SK-N-SH treated with all-trans-retinoic acid at 6 μM for 48 hours (cell line): ENCODE data around the gene DDIT4L.

ENCODE experiments used
- ATAC-seq: fragments of 200-7000 bp; cut with Tn5 transposase; 3 replicates; pipeline ENCODE4 v1.9.1; 2020; ENCODE audit warnings: mild to moderate bottlenecking, moderate library complexity
- ARNTL ChIP-seq: fragments of 450-650 bp; formaldehyde crosslinking; IDR thresholded peaks from 2 replicates; pipeline ENCODE4 v1.5.0; 2020; ENCODE audit warnings: low read depth, mild to moderate bottlenecking, moderate library complexity, borderline replicate concordance
- BACH2 ChIP-seq: fragments of 250-450 bp; sonication (Bioruptor Pico); IDR thresholded peaks from 2 replicates; pipeline ENCODE4 v1.9.0; 2021; ENCODE audit warnings: mild to moderate bottlenecking, borderline replicate concordance
- CSDC2 ChIP-seq: fragments of 250-450 bp; sonication (Bioruptor Pico); IDR thresholded peaks from 2 replicates; pipeline ENCODE4 v1.5.0; 2020; ENCODE audit warnings: mild to moderate bottlenecking, moderate library complexity
- ESRRG ChIP-seq: fragments of 250-450 bp; sonication (Bioruptor Pico); IDR thresholded peaks from 2 replicates; pipeline ENCODE4 v1.6.1; 2021; ENCODE audit warnings: mild to moderate bottlenecking
- GLIS3 ChIP-seq: fragments of 250-450 bp; sonication (Bioruptor Pico); IDR thresholded peaks from 2 replicates; pipeline ENCODE4 v1.5.0; 2020; ENCODE audit warnings: mild to moderate bottlenecking, moderate library complexity
- ISL1 ChIP-seq: fragments of 250-450 bp; sonication (Bioruptor Pico); IDR thresholded peaks from 2 replicates; pipeline ENCODE4 v2.1.2; 2022; ENCODE audit warnings: mild to moderate bottlenecking, moderate library complexity
- OSR1 ChIP-seq: fragments of 250-450 bp; sonication (Bioruptor Pico); IDR thresholded peaks from 2 replicates; pipeline ENCODE4 v1.8.0; 2022; ENCODE audit warnings: moderate library complexity, mild to moderate bottlenecking, inconsistent platforms
- RARB ChIP-seq: fragments of 250-450 bp; sonication (Bioruptor Pico); IDR thresholded peaks from 2 replicates; pipeline ENCODE4 v1.8.0; 2021; ENCODE audit warnings: mild to moderate bottlenecking, moderate library complexity
- SNAI2 ChIP-seq: fragments of 250-450 bp; sonication (Bioruptor Pico); IDR thresholded peaks from 2 replicates; pipeline ENCODE4 v1.5.0; 2020; ENCODE audit warnings: mild to moderate bottlenecking, moderate library complexity
- TCF4 ChIP-seq: fragments of 250-450 bp; sonication (Bioruptor Pico); IDR thresholded peaks from 2 replicates; pipeline ENCODE4 v1.8.0; 2021; ENCODE audit warnings: mild to moderate bottlenecking, moderate library complexity, borderline replicate concordance
- TOX ChIP-seq: fragments of 250-450 bp; sonication (Bioruptor Pico); IDR thresholded peaks from 2 replicates; pipeline ENCODE4 v1.8.0; 2021; ENCODE audit warnings: mild to moderate bottlenecking, moderate library complexity, borderline replicate concordance
- ZC3H10 ChIP-seq: fragments of 250-450 bp; sonication (Bioruptor Pico); IDR thresholded peaks from 2 replicates; pipeline ENCODE4 v1.5.1; 2021; ENCODE audit warnings: mild to moderate bottlenecking, moderate library complexity
- ZFP3 ChIP-seq: fragments of 250-450 bp; sonication (Bioruptor Pico); IDR thresholded peaks from 2 replicates; pipeline ENCODE4 v1.5.0; 2020; ENCODE audit warnings: mild to moderate bottlenecking, moderate library complexity
- ZFP30 ChIP-seq: fragments of 450-650 bp; formaldehyde crosslinking; IDR thresholded peaks from 2 replicates; pipeline ENCODE4 v1.5.0; 2022; ENCODE audit warnings: mild to moderate bottlenecking, moderate library complexity
- ZNF565 ChIP-seq: fragments of 450-650 bp; formaldehyde crosslinking; conservative IDR thresholded peaks from 2 replicates; pipeline ENCODE4 v1.5.0; 2020; ENCODE audit warnings: low read depth, mild to moderate bottlenecking, moderate library complexity
- ZNF8 ChIP-seq: fragments of 450-650 bp; formaldehyde crosslinking; IDR thresholded peaks from 2 replicates; pipeline ENCODE4 v1.5.0; 2020; ENCODE audit warnings: mild to moderate bottlenecking, moderate library complexity
- TF ChIP-seq, protein P1 (sequence below): fragments of 250-450 bp; sonication (Bioruptor Pico); IDR thresholded peaks from 2 replicates; pipeline ENCODE4 v1.5.1; 2021; ENCODE audit warnings: mild to moderate bottlenecking, moderate library complexity
- TF ChIP-seq, protein P2 (sequence below): fragments of 250-450 bp; sonication (Bioruptor Pico); IDR thresholded peaks from 2 replicates; pipeline ENCODE4 v1.5.1; 2020; ENCODE audit warnings: low read depth, mild to moderate bottlenecking, moderate library complexity
- TF ChIP-seq, protein P3 (sequence below): fragments of 250-450 bp; sonication (Bioruptor Pico); IDR thresholded peaks from 2 replicates; pipeline ENCODE4 v1.8.0; 2020; ENCODE audit warnings: mild to moderate bottlenecking, moderate library complexity, borderline replicate concordance
- TF ChIP-seq, protein P4 (sequence below): fragments of 250-450 bp; sonication (Bioruptor Pico); IDR thresholded peaks from 2 replicates; pipeline ENCODE4 v1.8.0; 2021; ENCODE audit warnings: low read depth, mild to moderate bottlenecking, moderate library complexity, borderline replicate concordance
- TF ChIP-seq, protein P5 (sequence below): fragments of 250-450 bp; sonication (Bioruptor Pico); IDR thresholded peaks from 2 replicates; pipeline ENCODE4 v1.5.0; 2020; ENCODE audit warnings: mild to moderate bottlenecking, moderate library complexity

DDIT4L gene, protein sequence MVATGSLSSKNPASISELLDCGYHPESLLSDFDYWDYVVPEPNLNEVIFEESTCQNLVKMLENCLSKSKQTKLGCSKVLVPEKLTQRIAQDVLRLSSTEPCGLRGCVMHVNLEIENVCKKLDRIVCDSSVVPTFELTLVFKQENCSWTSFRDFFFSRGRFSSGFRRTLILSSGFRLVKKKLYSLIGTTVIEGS

DNA sequence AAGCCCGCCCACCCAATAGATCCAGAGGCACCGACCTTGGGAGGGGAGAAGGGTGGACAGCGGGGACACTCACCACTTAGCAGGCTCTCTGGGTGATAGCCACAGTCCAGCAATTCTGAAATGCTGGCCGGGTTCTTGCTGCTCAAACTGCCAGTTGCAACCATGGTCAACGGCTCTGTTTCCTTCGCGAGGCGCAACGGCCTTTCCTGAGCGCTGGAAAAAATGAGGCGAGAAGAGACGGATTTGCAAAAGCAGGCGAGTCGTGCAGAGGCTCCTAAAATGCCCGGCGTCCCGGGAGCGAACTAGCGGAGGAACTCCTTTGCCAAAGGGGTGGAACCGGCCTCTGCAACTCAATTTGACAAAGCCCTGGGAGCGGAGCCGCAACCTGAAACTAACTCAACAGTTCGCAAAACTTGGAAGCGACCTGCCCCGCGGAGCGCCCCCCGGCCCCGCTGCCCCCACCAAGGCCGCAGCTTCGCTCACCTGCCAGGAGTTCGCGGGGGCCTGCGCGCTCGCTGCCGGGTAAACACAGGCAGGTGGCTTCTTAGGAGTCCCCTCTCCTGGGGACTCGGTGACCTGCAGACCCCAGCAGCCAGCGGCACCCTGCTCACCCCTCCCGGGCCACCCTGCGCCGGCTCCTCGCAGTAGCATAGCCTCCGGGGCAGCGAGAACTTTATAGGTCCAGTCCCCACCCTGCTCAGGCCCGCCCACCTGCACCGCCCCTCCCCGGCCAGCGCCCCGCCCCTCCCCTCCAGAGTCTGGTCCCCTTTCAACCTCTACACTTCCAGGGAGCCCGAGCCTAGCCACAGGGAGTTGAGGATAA lies at the start of gene DDIT4L:
Gene DDIT4L (minus strand): TSS at position 649 of the 823 bp plus-strand sequence. CDS start 485 bp downstream, at position 164.
- peak; percentile 94 for ATAC-seq
- no peak for TF ChIP-seq TOX
- TF ChIP-seq ZFP30 (CRISPR knock-in tag), result no peak
- TF ChIP-seq ARNTL, result no peak
- TF ChIP-seq ESRRG (CRISPR knock-in tag), result no peak
- no peak for TF ChIP-seq ISL1 (CRISPR knock-in tag)
- TF ChIP-seq OSR1 (CRISPR knock-in tag), result no peak
- no peak for TF ChIP-seq ZNF565
- TF ChIP-seq ZC3H10 (CRISPR knock-in tag), result no peak
- no peak for TF ChIP-seq ZFP3 (CRISPR knock-in tag)
- no peak for TF ChIP-seq TCF4 (CRISPR knock-in tag)
- no peak for TF ChIP-seq BACH2 (CRISPR knock-in tag)
- no peak for TF ChIP-seq RARB (CRISPR knock-in tag)
- TF ChIP-seq ZNF8 (CRISPR knock-in tag), result no peak
- no peak for TF ChIP-seq SNAI2 (CRISPR knock-in tag)
- TF ChIP-seq, protein P1, sequence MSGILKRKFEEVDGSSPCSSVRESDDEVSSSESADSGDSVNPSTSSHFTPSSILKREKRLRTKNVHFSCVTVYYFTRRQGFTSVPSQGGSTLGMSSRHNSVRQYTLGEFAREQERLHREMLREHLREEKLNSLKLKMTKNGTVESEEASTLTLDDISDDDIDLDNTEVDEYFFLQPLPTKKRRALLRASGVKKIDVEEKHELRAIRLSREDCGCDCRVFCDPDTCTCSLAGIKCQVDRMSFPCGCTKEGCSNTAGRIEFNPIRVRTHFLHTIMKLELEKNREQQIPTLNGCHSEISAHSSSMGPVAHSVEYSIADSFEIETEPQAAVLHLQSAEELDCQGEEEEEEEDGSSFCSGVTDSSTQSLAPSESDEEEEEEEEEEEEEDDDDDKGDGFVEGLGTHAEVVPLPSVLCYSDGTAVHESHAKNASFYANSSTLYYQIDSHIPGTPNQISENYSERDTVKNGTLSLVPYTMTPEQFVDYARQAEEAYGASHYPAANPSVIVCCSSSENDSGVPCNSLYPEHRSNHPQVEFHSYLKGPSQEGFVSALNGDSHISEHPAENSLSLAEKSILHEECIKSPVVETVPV (CRISPR knock-in tag), result no peak

DNA sequence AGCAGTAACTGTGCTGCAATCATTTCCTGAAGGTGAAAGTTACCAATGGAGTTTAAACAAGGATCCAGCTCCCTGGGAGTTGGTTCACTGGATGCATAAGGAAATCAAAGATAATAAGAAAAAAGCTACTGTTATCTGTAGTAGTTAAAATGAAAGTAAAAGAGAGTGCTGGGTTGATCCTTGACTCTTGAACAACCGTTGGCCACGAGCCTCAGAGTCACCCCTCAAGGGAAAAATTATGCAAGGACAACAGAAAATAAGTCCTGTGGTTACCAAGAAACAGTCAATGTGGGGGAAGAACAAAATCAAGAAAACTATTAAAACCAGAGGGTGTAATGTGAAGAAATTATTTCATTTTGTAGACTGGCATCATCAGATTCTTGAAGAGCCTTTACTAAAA lies 49.7 kb upstream of the DDIT4L start:
- ATAC-seq, result no peak
- TF ChIP-seq ZC3H10 (CRISPR knock-in tag), result no peak
- TF ChIP-seq SNAI2 (CRISPR knock-in tag), result no peak
- TF ChIP-seq, protein P2, sequence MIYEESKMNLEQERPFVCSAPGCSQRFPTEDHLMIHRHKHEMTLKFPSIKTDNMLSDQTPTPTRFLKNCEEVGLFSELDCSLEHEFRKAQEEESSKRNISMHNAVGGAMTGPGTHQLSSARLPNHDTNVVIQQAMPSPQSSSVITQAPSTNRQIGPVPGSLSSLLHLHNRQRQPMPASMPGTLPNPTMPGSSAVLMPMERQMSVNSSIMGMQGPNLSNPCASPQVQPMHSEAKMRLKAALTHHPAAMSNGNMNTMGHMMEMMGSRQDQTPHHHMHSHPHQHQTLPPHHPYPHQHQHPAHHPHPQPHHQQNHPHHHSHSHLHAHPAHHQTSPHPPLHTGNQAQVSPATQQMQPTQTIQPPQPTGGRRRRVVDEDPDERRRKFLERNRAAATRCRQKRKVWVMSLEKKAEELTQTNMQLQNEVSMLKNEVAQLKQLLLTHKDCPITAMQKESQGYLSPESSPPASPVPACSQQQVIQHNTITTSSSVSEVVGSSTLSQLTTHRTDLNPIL (CRISPR knock-in tag), result no peak
- no peak for TF ChIP-seq GLIS3 (CRISPR knock-in tag)
- no peak for TF ChIP-seq ZNF8 (CRISPR knock-in tag)
- TF ChIP-seq, protein P3, sequence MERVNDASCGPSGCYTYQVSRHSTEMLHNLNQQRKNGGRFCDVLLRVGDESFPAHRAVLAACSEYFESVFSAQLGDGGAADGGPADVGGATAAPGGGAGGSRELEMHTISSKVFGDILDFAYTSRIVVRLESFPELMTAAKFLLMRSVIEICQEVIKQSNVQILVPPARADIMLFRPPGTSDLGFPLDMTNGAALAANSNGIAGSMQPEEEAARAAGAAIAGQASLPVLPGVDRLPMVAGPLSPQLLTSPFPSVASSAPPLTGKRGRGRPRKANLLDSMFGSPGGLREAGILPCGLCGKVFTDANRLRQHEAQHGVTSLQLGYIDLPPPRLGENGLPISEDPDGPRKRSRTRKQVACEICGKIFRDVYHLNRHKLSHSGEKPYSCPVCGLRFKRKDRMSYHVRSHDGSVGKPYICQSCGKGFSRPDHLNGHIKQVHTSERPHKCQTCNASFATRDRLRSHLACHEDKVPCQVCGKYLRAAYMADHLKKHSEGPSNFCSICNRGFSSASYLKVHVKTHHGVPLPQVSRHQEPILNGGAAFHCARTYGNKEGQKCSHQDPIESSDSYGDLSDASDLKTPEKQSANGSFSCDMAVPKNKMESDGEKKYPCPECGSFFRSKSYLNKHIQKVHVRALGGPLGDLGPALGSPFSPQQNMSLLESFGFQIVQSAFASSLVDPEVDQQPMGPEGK, result no peak
- no peak for TF ChIP-seq CSDC2 (CRISPR knock-in tag)
- no peak for TF ChIP-seq TCF4 (CRISPR knock-in tag)

DNA sequence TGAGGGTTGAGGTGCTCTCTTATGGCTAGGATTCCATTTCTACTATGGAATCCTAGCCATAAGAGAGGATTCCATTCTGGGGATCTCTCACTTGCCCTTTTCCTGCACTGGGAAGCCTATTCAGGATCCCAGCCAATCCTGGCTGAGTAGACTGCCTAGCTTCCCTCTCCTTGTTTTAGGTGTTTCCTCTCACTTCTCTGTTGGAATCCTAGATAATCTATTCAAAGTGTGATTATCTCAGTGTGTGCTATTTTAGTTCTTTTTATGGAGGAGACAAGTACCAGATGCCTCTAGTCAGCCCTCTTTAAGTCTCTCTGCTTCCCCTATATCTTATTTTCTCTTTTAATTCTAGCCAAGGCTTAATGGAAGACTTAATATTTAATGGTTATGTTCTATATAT lies 34.5 kb upstream of the DDIT4L start:
- TF ChIP-seq ZNF565, result no peak
- no peak for TF ChIP-seq OSR1 (CRISPR knock-in tag)
- no peak for TF ChIP-seq RARB (CRISPR knock-in tag)
- no peak for TF ChIP-seq ZFP30 (CRISPR knock-in tag)
- TF ChIP-seq TOX, result no peak
- no peak for TF ChIP-seq GLIS3 (CRISPR knock-in tag)
- TF ChIP-seq, protein P4, sequence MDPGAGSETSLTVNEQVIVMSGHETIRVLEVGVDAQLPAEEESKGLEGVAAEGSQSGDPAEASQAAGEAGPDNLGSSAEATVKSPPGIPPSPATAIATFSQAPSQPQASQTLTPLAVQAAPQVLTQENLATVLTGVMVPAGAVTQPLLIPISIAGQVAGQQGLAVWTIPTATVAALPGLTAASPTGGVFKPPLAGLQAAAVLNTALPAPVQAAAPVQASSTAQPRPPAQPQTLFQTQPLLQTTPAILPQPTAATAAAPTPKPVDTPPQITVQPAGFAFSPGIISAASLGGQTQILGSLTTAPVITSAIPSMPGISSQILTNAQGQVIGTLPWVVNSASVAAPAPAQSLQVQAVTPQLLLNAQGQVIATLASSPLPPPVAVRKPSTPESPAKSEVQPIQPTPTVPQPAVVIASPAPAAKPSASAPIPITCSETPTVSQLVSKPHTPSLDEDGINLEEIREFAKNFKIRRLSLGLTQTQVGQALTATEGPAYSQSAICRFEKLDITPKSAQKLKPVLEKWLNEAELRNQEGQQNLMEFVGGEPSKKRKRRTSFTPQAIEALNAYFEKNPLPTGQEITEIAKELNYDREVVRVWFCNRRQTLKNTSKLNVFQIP (CRISPR knock-in tag), result no peak
- no peak for TF ChIP-seq ZC3H10 (CRISPR knock-in tag)
- TF ChIP-seq, protein P1 (CRISPR knock-in tag), result no peak
- no peak for TF ChIP-seq ZFP3 (CRISPR knock-in tag)
- TF ChIP-seq, protein P5, sequence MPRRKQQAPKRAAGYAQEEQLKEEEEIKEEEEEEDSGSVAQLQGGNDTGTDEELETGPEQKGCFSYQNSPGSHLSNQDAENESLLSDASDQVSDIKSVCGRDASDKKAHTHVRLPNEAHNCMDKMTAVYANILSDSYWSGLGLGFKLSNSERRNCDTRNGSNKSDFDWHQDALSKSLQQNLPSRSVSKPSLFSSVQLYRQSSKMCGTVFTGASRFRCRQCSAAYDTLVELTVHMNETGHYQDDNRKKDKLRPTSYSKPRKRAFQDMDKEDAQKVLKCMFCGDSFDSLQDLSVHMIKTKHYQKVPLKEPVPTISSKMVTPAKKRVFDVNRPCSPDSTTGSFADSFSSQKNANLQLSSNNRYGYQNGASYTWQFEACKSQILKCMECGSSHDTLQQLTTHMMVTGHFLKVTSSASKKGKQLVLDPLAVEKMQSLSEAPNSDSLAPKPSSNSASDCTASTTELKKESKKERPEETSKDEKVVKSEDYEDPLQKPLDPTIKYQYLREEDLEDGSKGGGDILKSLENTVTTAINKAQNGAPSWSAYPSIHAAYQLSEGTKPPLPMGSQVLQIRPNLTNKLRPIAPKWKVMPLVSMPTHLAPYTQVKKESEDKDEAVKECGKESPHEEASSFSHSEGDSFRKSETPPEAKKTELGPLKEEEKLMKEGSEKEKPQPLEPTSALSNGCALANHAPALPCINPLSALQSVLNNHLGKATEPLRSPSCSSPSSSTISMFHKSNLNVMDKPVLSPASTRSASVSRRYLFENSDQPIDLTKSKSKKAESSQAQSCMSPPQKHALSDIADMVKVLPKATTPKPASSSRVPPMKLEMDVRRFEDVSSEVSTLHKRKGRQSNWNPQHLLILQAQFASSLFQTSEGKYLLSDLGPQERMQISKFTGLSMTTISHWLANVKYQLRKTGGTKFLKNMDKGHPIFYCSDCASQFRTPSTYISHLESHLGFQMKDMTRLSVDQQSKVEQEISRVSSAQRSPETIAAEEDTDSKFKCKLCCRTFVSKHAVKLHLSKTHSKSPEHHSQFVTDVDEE (CRISPR knock-in tag), result no peak
- no peak for ATAC-seq
